ENCODE measurements around the gene TMEM91. TPM values are rescaled to one million over a fixed set of nuclear protein-coding genes. Genes with fewer than 3 reads are reported as not detected.

The TMEM91 gene
- total and polyA plus RNA-seq, 2 of the 13 experiments (the other 11 are each of a cell fraction or from before 2014, with no cell fraction given), result 6.3 to 10.3 TPM

GRCh38 chr19:41352609-41353465 is 23.5 kb upstream of the TMEM91 start (continued):
- TF ChIP-seq RERE (CRISPR knock-in tag; IDR thresholded peaks at IDR 0.05; ENCODE audit: low read depth) (no peak), PHF5A (CRISPR knock-in tag; IDR thresholded peaks at IDR 0.05; ENCODE audit: low read depth, unreplicated experiment) (no peak), ZNF124 (CRISPR knock-in tag; IDR thresholded peaks at IDR 0.05) (no peak), ZNF598 (CRISPR knock-in tag; IDR thresholded peaks at IDR 0.05; ENCODE audit: borderline replicate concordance) (no peak), TBX3 (IDR thresholded peaks at IDR 0.05; ENCODE audit: borderline replicate concordance) (no peak), ZFP90 (CRISPR knock-in tag; IDR thresholded peaks at IDR 0.05; ENCODE audit: borderline replicate concordance) (no peak), NFYC (CRISPR knock-in tag; IDR thresholded peaks at IDR 0.05) (0 out of 2 replicates have a peak, but pooled peaks have one; percentile 9), RFX1 (IDR thresholded peaks at IDR 0.05) (no peak), GABPA (IDR thresholded peaks at IDR 0.05; ENCODE audit: low read depth, low read length) (no peak), GABPA (CRISPR knock-in tag; IDR thresholded peaks at IDR 0.05; ENCODE audit: low read depth) (no peak), KDM6A (CRISPR knock-in tag; IDR thresholded peaks at IDR 0.05; ENCODE audit: low read depth) (no peak), KDM5B (CRISPR knock-in tag; IDR thresholded peaks at IDR 0.05; ENCODE audit: borderline replicate concordance) (no peak), GATAD1 (CRISPR knock-in tag; IDR thresholded peaks at IDR 0.05) (no peak), CC2D1A (CRISPR knock-in tag; IDR thresholded peaks at IDR 0.05) (no peak), ZBTB42 (CRISPR knock-in tag; IDR thresholded peaks at IDR 0.05) (no peak), ZSCAN22 (CRISPR knock-in tag; IDR thresholded peaks at IDR 0.05) (no peak), KDM4B (CRISPR knock-in tag; IDR thresholded peaks at IDR 0.05) (no peak), IRF1 (CRISPR knock-in tag; IDR thresholded peaks at IDR 0.05; ENCODE audit: low read depth) (no peak)
- TF ChIP-seq, protein P1, sequence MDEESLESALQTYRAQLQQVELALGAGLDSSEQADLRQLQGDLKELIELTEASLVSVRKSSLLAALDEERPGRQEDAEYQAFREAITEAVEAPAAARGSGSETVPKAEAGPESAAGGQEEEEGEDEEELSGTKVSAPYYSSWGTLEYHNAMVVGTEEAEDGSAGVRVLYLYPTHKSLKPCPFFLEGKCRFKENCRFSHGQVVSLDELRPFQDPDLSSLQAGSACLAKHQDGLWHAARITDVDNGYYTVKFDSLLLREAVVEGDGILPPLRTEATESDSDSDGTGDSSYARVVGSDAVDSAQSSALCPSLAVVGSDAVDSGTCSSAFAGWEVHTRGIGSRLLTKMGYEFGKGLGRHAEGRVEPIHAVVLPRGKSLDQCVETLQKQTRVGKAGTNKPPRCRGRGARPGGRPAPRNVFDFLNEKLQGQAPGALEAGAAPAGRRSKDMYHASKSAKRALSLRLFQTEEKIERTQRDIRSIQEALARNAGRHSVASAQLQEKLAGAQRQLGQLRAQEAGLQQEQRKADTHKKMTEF (CRISPR knock-in tag; IDR thresholded peaks at IDR 0.05), result peak; percentile 73; the same call in 1 of the 2 replicates
- TF ChIP-seq, protein P2, sequence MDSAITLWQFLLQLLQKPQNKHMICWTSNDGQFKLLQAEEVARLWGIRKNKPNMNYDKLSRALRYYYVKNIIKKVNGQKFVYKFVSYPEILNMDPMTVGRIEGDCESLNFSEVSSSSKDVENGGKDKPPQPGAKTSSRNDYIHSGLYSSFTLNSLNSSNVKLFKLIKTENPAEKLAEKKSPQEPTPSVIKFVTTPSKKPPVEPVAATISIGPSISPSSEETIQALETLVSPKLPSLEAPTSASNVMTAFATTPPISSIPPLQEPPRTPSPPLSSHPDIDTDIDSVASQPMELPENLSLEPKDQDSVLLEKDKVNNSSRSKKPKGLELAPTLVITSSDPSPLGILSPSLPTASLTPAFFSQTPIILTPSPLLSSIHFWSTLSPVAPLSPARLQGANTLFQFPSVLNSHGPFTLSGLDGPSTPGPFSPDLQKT (CRISPR knock-in tag; IDR thresholded peaks at IDR 0.05; ENCODE audit: borderline replicate concordance), result no peak
- TF ChIP-seq, protein P3, sequence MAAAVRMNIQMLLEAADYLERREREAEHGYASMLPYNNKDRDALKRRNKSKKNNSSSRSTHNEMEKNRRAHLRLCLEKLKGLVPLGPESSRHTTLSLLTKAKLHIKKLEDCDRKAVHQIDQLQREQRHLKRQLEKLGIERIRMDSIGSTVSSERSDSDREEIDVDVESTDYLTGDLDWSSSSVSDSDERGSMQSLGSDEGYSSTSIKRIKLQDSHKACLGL (CRISPR knock-in tag; IDR thresholded peaks at IDR 0.05), result 0 out of 2 replicates have a peak, but pooled peaks have one; percentile 34

All from HepG2 (cell line).